Liver (tissue), 9 donors: Measurements from ENCODE around the gene DZANK1. TPM values are rescaled to one million over a fixed set of nuclear protein-coding genes. Genes with fewer than 3 reads are reported as not detected.

Experiments used
- DNase-seq: peaks from one replicate; pipeline ENCODE4 v3.0.0-alpha.2; 2017; ENCODE audit warnings: low spot score
- H3K27ac ChIP-seq, 2 donors: one replicate each; pipeline ENCODE4 v1.7.0; 2013; ENCODE audit warnings: inconsistent platforms in 2 of 2, low read length in 2 of 2, control low read depth in 1 of 2, low read depth in 1 of 2, mild to moderate bottlenecking in 1 of 2
- H3K27me3 ChIP-seq, 4 donors: one replicate each; pipeline versions ENCODE4 v1.6.1 to v1.7.0; 2013; ENCODE audit warnings: low read length in 3 of 4, inconsistent platforms in 1 of 4, mild to moderate bottlenecking in 1 of 4, moderate library complexity in 1 of 4; ENCODE audit not compliant: control insufficient read depth in 4 of 4, insufficient read depth in 4 of 4
- H3K36me3 ChIP-seq, 4 donors: one replicate each; pipeline versions ENCODE4 v1.6.1 to v1.7.0; 2013; ENCODE audit warnings: low read length in 3 of 4, mild to moderate bottlenecking in 3 of 4, low read depth in 1 of 4, moderate library complexity in 1 of 4; ENCODE audit not compliant: control insufficient read depth in 4 of 4, insufficient read depth in 3 of 4
- H3K4me1 ChIP-seq, 4 donors: one replicate each; pipeline versions ENCODE4 v1.6.1 to v1.7.0; 2013; ENCODE audit warnings: low read length in 3 of 4, mild to moderate bottlenecking in 3 of 4, moderate library complexity in 1 of 4; ENCODE audit not compliant: control insufficient read depth in 4 of 4, insufficient read depth in 4 of 4
- H3K4me3 ChIP-seq, 3 donors: one replicate each; pipeline versions ENCODE4 v1.6.1 to v1.7.0; 2013; ENCODE audit warnings: low read length in 3 of 3, control low read depth in 1 of 3, low read depth in 1 of 3, mild to moderate bottlenecking in 1 of 3
- H3K9ac ChIP-seq, 2 donors: one replicate each; pipeline ENCODE4 v1.7.0; 2013; ENCODE audit warnings: low read length in 2 of 2, mild to moderate bottlenecking in 2 of 2, moderate library complexity in 2 of 2, control low read depth in 1 of 2, low read depth in 1 of 2
- H3K9me3 ChIP-seq, 4 donors: one replicate each; pipeline versions ENCODE4 v1.6.1 to v1.7.0; 2013; ENCODE audit warnings: low read length in 3 of 4; ENCODE audit not compliant: control insufficient read depth in 4 of 4
- ATF3 ChIP-seq: IDR thresholded peaks from 2 replicates; pipeline ENCODE4 v1.6.1; 2016; ENCODE audit warnings: antibody characterized with exemption
- CTCF ChIP-seq: fragments of 150-350 bp; IDR thresholded peaks from 2 replicates; pipeline ENCODE4 v1.5.1; 2017; ENCODE audit warnings: improper control_type of control experiment, low read depth, low read length; ENCODE audit not compliant: missing input control
- EGR1 ChIP-seq, 2 donors: IDR thresholded peaks; 2 replicates each; pipeline ENCODE4 v1.6.1; 2016 to 2018; ENCODE audit warnings: antibody characterized with exemption in 2 of 2, low read depth in 2 of 2
- FOXA1 ChIP-seq: IDR thresholded peaks from 2 replicates; pipeline ENCODE4 v1.6.1; 2016; ENCODE audit warnings: antibody characterized with exemption
- FOXA2 ChIP-seq: IDR thresholded peaks from 2 replicates; pipeline ENCODE4 v1.6.1; 2016; ENCODE audit warnings: antibody characterized with exemption
- GABPA ChIP-seq, 2 donors: IDR thresholded peaks in 1 of 2; conservative IDR thresholded peaks in 1 of 2; 2 replicates each; pipeline ENCODE4 v1.6.1; 2016; ENCODE audit warnings: antibody characterized with exemption in 2 of 2, mild to moderate bottlenecking in 1 of 2, moderate library complexity in 1 of 2
- HNF4A ChIP-seq, 2 donors: conservative IDR thresholded peaks; 2 replicates each; pipeline ENCODE4 v1.6.1; 2016; ENCODE audit warnings: antibody characterized with exemption in 2 of 2, mild to moderate bottlenecking in 2 of 2
- JUND ChIP-seq, 2 donors: IDR thresholded peaks; 2 replicates each; pipeline ENCODE4 v1.6.1; 2016; ENCODE audit warnings: antibody characterized with exemption in 2 of 2
- NR2F2 ChIP-seq: IDR thresholded peaks from 2 replicates; pipeline ENCODE4 v1.6.1; 2016; ENCODE audit warnings: antibody characterized with exemption
- RAD21 ChIP-seq, 2 donors: IDR thresholded peaks; 2 replicates each; pipeline ENCODE4 v1.6.1; 2016; ENCODE audit warnings: antibody characterized with exemption in 2 of 2, mild to moderate bottlenecking in 2 of 2
- RXRA ChIP-seq, 2 donors: IDR thresholded peaks; 2 replicates each; pipeline ENCODE4 v1.6.1; 2017 to 2018; ENCODE audit warnings: antibody characterized with exemption in 2 of 2, mild to moderate bottlenecking in 1 of 2
- SP1 ChIP-seq: IDR thresholded peaks from 2 replicates; pipeline ENCODE4 v1.6.1; 2018; ENCODE audit warnings: antibody characterized with exemption, mild to moderate bottlenecking
- TAF1 ChIP-seq: conservative IDR thresholded peaks from 2 replicates; pipeline ENCODE4 v1.6.1; 2016; ENCODE audit warnings: antibody characterized with exemption, mild to moderate bottlenecking
- YY1 ChIP-seq: IDR thresholded peaks from 2 replicates; pipeline ENCODE4 v1.6.1; 2016; ENCODE audit warnings: antibody characterized with exemption, mild to moderate bottlenecking
- WGBS: extraction: QIAGEN DNeasy Blood & Tissue Kit; methylation state at CpG from one replicate; pipeline ENCODE4 v1.1.7; 2013; 5-methylcytosine and 5-hydroxymethylcytosine counted together
- polyA plus RNA-seq, 2 donors: library from polyadenylated mRNA; stranded (reverse) in 1 of 2; unstranded in 1 of 2; fragments of 200-250 nt in 1 of 2; fragments of >200 nt in 1 of 2; fragmentation: Nextera tagmentation in 1 of 2; extraction: Ambion mirVana in 1 of 2; gene quantifications; one replicate each; pipeline versions ENCODE4 v1.2.1 to v1.2.3, GENCODE V29; 2013 to 2015
- total RNA-seq, 2 donors: library from RNA; depleted of rRNA; stranded (reverse); fragments of >200 nt; gene quantifications; one replicate each; pipeline ENCODE4 v1.2.3, GENCODE V29; 2014
- TF ChIP-seq, protein P1 (sequence below): IDR thresholded peaks from 2 replicates; pipeline ENCODE4 v1.6.1; 2016; ENCODE audit warnings: antibody characterized with exemption, mild to moderate bottlenecking
- TF ChIP-seq, protein P2 (sequence below): IDR thresholded peaks from 2 replicates; pipeline ENCODE4 v1.6.1; 2016; ENCODE audit warnings: antibody characterized with exemption
- donor health status: healthy.
- donor health status: healthy.
- donor health status: healthy.
- donor health status: healthy.
- donor health status: healthy.

The DZANK1 gene
- total and polyA plus RNA-seq, 4 donors = 0.19 to 0.84 (median 0.31) TPM

- TF ChIP-seq, protein P1, sequence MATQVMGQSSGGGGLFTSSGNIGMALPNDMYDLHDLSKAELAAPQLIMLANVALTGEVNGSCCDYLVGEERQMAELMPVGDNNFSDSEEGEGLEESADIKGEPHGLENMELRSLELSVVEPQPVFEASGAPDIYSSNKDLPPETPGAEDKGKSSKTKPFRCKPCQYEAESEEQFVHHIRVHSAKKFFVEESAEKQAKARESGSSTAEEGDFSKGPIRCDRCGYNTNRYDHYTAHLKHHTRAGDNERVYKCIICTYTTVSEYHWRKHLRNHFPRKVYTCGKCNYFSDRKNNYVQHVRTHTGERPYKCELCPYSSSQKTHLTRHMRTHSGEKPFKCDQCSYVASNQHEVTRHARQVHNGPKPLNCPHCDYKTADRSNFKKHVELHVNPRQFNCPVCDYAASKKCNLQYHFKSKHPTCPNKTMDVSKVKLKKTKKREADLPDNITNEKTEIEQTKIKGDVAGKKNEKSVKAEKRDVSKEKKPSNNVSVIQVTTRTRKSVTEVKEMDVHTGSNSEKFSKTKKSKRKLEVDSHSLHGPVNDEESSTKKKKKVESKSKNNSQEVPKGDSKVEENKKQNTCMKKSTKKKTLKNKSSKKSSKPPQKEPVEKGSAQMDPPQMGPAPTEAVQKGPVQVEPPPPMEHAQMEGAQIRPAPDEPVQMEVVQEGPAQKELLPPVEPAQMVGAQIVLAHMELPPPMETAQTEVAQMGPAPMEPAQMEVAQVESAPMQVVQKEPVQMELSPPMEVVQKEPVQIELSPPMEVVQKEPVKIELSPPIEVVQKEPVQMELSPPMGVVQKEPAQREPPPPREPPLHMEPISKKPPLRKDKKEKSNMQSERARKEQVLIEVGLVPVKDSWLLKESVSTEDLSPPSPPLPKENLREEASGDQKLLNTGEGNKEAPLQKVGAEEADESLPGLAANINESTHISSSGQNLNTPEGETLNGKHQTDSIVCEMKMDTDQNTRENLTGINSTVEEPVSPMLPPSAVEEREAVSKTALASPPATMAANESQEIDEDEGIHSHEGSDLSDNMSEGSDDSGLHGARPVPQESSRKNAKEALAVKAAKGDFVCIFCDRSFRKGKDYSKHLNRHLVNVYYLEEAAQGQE = no peak
- TF ChIP-seq SP1 (no peak), HNF4A (conservative IDR thresholded peaks at IDR 0.05) (no peak), CTCF (no peak)
Measured at GRCh38 chr20:18414140-18414539, 52.7 kb downstream of the DZANK1 start (continued).

DNA sequence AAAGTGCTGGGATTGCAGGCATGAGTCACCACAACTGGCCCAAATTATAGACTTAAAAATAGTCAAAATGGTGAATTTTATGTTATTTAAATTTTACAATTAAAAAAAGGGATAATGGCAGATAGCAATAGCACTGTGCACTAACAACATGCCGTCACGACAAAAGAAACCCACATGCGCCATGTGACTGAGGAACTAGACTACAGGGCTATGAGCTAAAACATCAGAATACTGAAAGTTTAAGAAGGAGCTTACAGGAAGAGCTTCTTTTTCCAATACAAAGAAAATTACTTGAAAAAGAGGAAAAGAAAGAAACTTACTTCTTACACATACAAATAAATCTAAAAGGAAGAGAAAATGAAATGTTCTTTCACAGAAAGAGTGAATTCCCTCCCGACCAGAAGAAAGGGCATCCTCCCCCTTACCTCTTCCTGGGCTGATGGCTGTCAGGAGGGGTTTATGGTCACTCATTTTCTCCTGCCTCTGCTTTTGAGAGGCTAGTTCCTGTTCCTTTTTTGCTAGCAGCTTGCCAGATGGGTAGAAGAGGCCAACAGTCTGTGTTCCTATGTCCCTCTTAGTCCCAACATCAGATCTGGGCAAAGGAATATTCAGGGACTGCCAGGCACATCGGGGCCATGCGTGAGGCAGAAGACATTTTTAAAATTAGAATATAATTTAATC lies 54.5 kb downstream of the DZANK1 start:
- Histone ChIP-seq H3K27ac (no peak overlapping the region), H3K9me3 (no peaks in the 10 kb centered on the region), H3K36me3 (no peaks in the 10 kb centered on the region), H3K4me3 (no peak overlapping the region), H3K4me1 (no peaks in the 10 kb centered on the region), H3K9ac (no peak overlapping the region), H3K27me3 (no peaks in the 10 kb centered on the region)
- TF ChIP-seq JUND (IDR thresholded peaks at IDR 0.05) = no peak
- no peak for TF ChIP-seq YY1
- TF ChIP-seq ATF3 = no peak
- TF ChIP-seq, protein P1 = no peak
- TF ChIP-seq CTCF = no peak
- TF ChIP-seq RXRA (IDR thresholded peaks at IDR 0.05) = no peak
- TF ChIP-seq, protein P2, sequence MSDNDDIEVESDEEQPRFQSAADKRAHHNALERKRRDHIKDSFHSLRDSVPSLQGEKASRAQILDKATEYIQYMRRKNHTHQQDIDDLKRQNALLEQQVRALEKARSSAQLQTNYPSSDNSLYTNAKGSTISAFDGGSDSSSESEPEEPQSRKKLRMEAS = no peak
- TF ChIP-seq HNF4A (conservative IDR thresholded peaks at IDR 0.05) = no peak
- TF ChIP-seq RAD21 (IDR thresholded peaks at IDR 0.05) = no peak
- no peak for TF ChIP-seq EGR1 (IDR thresholded peaks at IDR 0.05; ENCODE audit: low read depth in 2 of 2)
- no peak for TF ChIP-seq GABPA (IDR thresholded peaks at IDR 0.05 in 1 of 2, conservative IDR thresholded peaks at IDR 0.05 in 1 of 2)
- no peak for TF ChIP-seq TAF1
- no peak for TF ChIP-seq NR2F2
- TF ChIP-seq SP1 = no peak
- no peak for TF ChIP-seq FOXA2
- no peak for TF ChIP-seq FOXA1
- WGBS = 79% methylated on average over 6 of the region's 6 CpGs
- DNase-seq = no peak
